Dermis blood vessel endothelial cell (primary cell): ENCODE results near the gene GPR107. TPM values are rescaled to one million over a fixed set of nuclear protein-coding genes. Genes with fewer than 3 reads are reported as not detected.
A peak's percentile ranks its signal among the peaks of the same experiment; 100 is the strongest.

Experiments
- DNase-seq: peaks from one replicate; pipeline ENCODE4 v3.0.0; 2010
- total RNA-seq: library from RNA; depleted of rRNA; stranded (reverse); fragments of >200 nt; gene quantifications from 2 replicates; pipeline ENCODE4 v1.2.3, GENCODE V29; 2014

Gene GPR107
- total RNA-seq, 1 donor from 2014 or later, result 29.3 TPM

GRCh38 chr9:130058154-130058553, 4.4 kb downstream of the GPR107 start:
- DNase-seq, result no peak

DNA sequence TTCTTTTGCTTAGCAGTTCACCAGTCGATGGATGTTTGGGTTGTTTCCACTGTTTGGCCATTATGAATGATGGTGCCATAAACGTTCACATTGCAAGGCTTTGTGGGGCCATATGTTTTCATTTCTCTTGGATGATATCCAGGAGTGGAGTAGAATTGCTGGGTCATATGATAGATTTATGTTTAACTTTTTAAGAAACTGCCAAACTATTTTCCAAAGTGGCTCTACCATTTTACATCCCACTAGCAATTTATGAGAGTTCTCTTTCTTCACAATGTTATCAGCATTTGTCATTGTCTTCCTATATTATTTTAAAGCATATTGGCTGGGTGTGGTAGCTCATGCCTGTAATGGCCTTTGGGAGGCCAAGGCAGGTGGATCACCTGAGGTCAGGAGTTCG, 5.2 kb downstream of the GPR107 start:
- DNase-seq, result no peak

DNA sequence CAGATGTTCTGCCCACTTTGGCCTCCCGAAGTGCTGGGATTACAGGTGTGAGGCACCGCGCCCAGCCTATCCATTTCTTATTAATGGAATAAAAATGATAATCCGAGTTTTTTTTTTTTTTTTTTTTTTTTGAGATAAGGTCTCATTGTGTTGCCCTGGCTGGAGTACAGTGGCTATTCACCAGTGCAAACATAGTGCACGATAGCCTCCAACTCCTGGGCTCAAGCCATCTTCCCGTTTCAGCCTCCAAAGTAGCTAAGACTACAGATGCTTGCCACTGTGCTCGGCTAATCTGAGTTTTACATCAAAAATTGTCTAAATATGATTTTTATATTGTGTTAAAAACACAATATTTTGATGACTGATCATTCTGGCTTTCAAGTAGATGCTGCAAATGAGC, 6.6 kb downstream of the GPR107 start:
- no peak for DNase-seq

DNA sequence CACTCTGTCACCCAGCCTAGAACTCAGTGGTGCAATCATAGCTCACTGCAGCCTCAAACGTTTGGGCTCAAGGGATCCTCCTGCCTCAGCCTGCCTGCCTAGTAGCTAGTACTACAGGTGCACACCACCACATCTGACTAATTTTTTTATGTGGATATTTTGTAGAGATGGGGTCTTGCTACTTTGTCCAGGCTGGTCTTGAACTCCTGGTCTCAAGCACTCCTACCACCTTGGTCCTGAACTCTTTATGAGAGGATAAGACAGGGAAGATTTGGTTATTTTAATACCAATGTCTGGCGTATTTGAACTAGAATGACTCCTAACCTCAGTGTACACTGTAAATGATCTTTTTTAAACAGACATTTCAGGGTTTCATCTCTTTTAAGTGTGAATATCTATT, 9.0 kb downstream of the GPR107 start:
- no peak for DNase-seq

- DNase-seq, result no peak
Observed at GRCh38 chr9:130064621-130065020, 10.9 kb downstream of the GPR107 start.

GRCh38 chr9:130069048-130069447, 15.3 kb downstream of the GPR107 start:
- no peak for DNase-seq

- DNase-seq, result peak; percentile 64
Observed at GRCh38 chr9:130072515-130073235, 19.0 kb downstream of the GPR107 start.

DNA sequence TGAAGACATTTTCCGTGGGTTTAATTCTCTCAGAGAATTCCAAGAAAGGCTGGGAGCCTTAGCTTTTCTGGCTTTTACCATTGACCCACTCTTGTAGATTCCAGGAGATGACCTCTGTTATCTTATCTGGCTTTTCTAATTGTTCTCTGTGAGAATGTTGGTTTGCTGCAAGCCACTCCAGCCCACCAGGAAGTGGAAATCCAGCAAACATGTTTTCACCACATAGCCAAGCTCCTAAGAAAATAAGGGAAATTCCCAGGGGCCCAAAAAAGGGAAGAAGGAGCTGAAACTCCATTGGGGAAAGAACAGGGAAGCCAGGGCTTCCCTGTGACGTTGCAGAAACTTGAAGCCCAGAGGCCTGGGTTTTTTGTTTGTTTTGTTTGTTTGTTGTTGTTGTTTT, 19.7 kb downstream of the GPR107 start:
- DNase-seq, result peak; percentile 85

GRCh38 chr9:130078547-130078946, 24.8 kb downstream of the GPR107 start:
- no peak for DNase-seq

DNA sequence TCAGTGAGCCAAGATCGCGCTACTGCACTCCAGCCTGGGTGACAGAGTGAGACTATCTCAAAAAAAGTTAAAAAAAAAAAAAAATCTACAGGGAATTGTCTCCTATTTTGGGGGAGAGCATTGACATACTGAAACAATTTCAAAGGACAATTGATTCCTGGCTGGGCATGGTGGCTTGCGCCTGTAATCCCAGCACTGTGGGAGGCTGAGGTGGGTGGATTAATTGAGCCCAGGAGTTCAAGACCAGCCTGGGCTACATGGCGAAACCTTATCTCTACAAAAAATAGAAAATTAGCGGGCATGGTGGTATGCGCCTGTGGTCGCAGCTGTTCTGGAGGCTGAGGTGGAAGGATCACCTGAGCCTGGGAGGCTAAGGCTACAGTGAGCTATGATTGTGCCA, 30.6 kb downstream of the GPR107 start:
- DNase-seq, result no peak

GRCh38 chr9:130088051-130088450, 34.3 kb downstream of the GPR107 start:
- no peak for DNase-seq

GRCh38 chr9:130089141-130089540, 35.4 kb downstream of the GPR107 start:
- DNase-seq, result no peak

DNA sequence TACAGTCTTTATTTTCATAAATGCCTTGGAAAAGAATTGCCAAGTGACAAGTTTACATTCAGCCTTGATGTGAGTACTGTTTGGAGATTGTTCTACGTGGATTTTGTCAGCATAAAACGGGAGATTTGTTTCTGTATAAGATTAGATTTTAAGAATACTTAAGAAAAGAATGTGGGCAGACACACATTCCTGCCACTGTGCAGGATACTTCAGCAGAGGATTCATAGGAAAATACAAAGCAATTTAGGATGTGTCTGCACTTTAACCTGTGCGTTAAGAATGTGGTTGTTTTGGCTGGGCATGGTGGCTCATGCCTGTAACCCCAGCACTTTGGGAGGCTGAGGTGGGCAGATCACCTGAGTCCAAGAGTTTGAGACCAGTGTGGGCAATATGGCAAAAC, 37.2 kb downstream of the GPR107 start:
- no peak for DNase-seq

GRCh38 chr9:130092910-130093309, 39.2 kb downstream of the GPR107 start:
- no peak for DNase-seq

- DNase-seq, result no peak
Observed at GRCh38 chr9:130095872-130096271, 42.2 kb downstream of the GPR107 start.

GRCh38 chr9:130100681-130101080, 47.0 kb downstream of the GPR107 start:
- DNase-seq, result no peak

DNA sequence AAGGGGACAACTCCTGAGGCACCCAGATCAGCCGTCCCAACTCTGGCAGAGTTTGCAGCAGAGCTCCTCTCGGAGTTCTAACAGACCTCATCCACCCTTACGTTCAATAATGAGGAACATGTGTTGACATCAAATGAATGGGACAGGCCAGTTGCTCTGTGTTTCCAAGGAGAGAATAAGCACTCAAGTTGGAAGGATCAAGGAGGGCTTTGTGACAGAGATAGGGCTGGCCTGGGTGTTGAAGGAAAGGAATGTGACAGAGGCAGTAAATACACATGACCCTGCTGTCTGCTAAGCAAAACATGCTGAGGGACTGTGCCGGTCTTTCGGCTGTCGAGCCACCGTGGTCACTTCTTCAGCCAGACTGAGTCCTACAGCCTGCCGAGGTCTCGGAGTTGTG, 48.2 kb downstream of the GPR107 start:
- DNase-seq, result no peak

DNA sequence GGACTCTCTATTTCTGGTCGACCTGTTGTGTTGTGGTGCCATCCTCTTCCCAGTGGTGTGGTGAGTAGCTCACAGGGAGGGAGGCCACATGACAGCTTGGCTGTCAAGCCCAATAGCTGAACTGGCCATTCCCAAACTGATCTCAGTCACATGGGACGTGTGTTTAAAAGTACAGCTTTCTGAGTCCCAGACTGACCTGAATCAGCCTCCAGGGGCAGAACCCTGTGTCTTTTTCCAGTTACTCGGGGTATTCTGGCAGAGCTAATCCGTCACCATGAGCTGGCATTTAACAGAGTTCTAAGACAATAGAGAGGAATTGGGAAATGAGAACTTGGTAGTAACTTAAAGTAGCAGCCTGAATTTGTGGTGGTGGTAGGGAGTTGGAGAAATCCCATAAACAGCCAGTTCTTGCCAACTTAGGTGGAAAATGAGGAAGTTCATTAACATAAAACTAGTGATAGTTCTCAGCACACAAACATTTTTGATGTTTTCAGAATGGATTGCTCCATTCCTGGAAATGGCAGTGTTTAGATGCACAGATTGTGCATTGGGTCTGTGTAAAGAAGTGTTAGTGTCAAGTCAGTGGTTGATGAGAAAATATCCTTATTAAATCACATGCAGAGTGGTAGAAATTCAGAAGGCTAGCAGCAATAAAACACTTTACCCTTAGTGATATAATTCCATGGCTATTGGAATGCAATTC, 50.9 kb downstream of the GPR107 start:
- no peak for DNase-seq

DNA sequence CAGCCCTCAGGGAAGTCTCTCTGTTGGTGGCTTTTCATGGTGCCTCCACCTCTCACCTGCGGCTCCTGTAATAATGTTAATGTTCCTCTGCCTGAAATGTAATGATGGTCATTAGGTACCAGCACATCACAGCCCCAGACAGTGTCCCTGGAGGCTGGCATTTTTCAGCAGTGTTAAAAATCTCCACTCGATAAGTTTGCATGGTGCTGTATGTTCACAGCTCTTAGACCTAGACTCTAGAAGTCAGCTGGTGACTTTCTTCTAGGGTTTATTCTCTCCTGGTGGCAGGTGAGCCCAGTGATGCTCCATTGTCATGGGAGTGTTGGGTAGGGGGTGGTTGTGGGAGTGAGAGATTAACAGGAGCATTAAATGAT, 53.1 kb downstream of the GPR107 start:
- DNase-seq, result no peak

DNA sequence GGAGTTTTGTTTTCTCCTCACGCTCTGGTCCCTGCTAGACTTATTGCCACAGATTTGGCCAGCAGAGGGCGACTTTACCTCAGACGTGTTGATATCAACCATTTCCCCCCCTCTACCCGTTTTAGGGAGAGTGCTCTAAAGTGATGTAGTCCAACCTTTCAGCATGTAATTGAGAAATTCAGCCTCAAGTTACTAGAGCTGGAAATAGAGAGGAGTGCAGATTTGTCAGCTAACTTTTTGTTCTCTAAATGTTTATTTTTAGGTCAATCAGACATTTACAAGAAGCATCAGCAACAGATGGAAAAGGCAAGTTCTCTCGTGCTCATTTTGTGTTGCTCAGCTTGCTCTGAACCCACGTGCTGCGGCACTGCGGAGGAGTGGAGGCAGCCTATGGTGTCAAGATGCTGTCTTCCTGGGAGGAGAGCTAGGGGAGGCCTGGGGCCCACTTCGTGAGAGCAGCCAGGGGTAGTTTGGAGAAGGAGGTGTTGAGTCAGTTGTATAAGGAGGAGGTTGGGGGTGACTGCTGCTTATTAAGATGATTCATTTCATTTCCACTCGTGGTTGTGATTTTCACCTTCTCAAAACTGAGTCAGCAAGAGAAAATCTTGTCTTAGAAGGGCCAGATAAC, 53.6 kb downstream of the GPR107 start:
- peak; percentile 88 for DNase-seq

- no peak for DNase-seq
Observed at GRCh38 chr9:130107955-130108354, 54.2 kb downstream of the GPR107 start.

DNA sequence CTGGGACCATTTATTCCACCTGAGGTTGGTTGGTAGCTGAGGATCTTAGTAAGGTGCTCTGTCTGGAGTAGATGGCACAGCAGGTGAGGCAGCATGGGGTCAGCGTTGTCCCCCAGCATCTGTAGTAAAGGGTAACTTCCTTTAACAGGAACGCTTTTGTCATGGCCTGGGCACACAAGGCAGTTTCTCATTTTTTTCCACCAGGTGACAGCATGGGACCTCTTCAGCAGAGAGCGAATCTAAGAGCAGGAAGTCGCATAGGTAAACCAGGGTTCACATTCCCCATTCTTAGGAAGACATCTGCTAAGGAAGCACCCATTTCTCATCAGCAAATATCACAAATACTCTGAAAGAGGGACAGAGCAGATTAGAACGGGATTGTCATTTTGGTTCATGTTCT, 56.5 kb downstream of the GPR107 start:
- no peak for DNase-seq

GRCh38 chr9:130110596-130111021, 56.9 kb downstream of the GPR107 start:
- DNase-seq, result peak; percentile 56
